ENCODE results near the gene ZHX3.

The ZHX3 gene

DNA sequence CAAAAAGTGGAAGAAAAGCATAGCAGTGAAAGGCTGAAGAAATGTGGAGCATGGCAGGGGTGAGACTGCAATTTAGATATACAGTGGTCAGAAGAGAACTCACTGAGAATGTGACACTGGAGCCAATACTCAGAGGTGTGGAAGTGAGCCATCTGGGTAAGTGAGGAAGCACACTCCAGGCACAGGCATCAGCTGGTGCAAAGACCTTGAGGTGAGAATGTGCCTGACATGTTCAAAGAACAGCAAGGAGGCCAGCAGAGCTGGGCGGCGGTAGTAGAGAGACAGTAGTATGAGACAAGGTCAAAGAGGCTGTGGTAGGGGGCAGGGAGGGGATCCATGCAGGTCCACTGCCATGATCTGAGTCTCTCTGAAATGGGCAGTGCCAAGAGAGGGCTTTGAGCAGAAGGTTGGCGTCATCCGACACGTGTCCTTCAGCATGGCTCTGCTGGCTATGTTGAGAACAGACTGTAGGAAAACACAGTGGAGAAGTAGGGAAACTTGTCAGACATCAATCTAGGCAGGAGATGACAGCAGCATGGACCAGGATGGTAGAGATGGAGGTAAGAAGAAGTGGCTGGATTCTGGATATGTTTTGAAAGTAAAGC, 95.8 kb downstream of the ZHX3 start:
- no peak for DNase-seq

DNA sequence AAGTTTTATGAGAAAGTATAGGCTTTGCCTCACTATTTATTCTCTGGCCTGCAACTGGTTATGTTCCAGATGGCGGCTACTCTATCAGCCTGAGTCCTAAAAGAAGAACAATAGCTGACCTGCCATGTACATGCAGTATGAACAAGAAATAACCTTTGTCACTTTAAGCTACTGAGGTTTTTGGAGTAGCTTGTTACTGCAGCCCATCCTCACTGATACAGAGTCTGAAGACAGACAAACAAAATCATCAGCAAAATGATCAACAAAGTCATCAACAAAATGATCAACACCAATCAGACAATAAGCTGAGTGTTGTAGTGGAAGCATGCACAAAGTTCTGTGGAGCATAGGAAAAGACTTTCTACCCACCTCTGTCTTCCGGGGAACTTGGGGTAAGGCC, 97.7 kb downstream of the ZHX3 start:
- DNase-seq, result no peak

GRCh38 chr20:41218466-41218865, 99.1 kb downstream of the ZHX3 start:
- no peak for DNase-seq

- DNase-seq, result no peak
These were observed 100.1 kb downstream of the ZHX3 start for GRCh38 chr20:41217422-41217821.

GRCh38 chr20:41214666-41215065, 102.9 kb downstream of the ZHX3 start:
- DNase-seq, result no peak

DNA sequence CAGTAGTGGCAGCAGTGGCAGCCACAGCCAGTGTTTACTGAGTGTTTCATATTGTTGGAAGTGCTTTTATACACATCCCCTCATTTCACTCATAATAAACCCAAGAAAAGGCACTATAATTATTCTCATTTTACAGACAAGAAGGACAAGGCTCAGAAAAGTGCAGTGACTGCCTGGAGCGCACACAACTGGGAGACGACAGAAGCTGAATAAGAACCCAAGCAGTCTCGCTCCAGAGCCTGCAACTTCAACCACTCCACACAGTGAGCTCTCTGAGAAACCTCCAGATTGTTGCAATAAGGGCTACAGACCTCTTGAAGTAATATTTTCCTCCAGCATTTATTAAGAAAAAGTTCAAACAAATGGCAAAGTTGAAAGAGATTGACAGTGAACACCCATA, 103.3 kb downstream of the ZHX3 start:
- DNase-seq, result no peak

DNA sequence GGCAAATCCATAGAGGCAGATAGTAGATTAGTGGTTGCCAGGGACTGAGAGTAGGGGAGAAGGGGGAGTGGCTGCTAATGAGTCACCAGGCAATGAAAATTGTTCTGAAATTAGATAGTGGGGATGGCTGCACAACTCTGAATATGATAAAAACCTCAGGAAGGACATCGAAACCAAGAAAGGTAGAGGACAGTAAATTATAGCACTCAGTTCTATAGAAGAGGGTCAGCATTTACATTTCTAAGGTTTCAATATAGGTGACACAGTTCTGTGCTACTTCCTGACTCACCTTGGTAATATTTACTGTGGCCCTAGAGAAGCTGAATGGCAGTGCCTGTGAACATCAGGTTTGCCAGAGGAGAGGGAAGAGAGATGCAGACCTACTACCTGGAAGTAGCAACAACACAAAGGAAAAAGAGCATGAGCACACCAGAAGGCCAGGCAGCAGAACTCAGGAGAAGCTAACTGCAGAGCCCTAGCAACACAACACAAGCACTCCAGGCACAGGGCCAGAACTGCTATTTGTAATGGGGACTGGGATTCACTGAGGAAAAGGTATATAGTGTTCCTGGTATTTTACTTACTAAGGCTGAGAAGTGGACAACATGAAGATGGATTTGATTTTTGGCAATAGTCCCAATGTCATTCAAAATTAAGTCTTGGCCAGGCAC, 104.2 kb downstream of the ZHX3 start:
- no peak for DNase-seq

DNA sequence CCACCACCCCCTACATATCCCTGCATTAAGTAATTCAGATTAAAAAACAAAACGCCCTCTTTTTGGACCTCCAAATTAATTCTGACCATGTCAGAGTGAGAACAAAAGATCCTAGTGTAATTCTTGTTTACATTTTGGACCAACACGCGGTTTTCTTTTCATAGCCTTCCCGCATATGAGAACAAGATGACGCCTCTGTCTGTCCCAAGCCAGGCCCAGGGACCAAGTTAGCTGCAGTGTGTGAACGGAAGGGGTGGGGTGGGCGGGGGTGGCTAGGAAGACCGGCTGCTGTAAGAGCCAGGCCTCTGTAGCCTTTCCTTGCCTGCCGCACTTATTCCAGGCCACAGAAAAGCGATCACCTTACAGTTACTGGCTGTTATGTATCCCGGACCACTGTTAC, 112.2 kb downstream of the ZHX3 start:
- DNase-seq, result no peak

GRCh38 chr20:41204304-41205265, 112.9 kb downstream of the ZHX3 start:
- DNase-seq, result no peak

DNA sequence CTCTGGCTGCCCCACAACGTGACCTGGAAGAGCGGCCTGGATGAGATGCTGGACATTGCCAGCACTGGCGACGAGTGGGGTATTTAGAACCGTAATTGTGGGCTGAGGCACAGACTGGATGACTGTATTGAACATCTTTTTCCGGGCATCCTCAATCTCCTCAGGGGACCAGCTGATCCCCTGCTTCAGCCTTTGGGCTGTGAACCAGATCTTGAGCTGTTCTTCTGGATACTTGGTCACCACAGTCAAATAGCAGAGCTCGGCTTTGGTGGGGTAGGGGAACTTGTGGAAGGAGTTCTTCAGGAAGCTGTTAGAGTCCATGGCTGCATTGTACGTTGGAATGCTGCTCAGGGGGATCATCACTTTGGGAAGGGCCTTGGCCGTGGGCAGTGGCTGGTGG, 113.9 kb downstream of the ZHX3 start:
- no peak for DNase-seq

GRCh38 chr20:41202426-41202825, 115.1 kb downstream of the ZHX3 start:
- DNase-seq, result no peak

DNA sequence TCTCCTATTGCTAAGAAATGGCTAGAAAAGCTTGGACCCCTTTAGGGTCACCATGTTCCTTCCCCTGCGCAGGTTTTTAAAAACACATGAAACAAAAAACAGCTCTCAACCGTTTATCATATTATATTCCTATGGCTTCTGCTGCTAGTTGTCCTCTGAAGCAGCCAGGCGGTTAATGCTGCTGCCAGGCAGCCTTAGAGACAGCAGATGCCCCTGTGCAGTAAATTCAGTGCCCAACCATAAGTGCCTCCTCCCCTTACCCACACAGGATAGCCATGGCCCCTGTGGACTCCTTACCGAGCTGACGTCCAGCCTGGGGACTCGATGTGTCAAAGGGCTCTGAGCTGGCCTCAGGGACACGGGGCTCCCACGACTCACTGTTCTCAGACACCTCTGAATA, 115.8 kb downstream of the ZHX3 start:
- DNase-seq, result no peak

DNA sequence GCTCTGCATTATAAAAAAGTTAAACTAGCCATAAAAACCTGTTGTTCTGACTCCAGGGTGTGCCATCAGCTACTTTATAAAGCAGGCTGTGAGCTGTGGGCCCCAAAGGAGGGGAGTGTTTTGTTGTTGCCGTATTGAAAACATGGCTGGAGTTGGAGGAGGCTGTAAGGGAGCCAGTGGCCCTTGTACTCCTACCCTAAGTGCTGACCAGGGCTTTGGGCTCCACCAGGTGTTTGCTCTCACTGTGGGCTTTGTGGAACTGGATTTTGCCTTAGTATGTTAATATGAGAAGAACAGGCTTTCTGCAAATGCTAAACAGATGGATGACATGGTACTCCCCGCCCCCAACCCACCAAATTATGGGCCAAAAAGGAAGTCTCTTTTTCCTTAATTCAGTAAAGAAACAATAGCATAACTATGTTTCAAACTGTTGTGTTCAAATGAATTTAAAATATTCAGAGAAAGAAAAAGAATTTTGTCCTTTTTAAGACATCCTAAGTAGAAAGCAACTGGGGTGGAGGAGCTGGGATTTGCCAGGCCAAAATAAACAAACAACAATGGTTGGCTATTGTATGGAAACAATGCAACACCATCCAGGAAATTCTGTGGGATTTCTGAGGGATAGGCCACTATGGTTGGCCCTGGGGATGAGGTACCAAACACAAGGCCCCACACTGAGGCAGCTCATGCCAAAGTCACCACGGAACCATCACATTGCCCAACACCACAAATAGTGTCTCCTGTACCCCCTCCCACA, 116.9 kb downstream of the ZHX3 start:
- no peak for DNase-seq

DNA sequence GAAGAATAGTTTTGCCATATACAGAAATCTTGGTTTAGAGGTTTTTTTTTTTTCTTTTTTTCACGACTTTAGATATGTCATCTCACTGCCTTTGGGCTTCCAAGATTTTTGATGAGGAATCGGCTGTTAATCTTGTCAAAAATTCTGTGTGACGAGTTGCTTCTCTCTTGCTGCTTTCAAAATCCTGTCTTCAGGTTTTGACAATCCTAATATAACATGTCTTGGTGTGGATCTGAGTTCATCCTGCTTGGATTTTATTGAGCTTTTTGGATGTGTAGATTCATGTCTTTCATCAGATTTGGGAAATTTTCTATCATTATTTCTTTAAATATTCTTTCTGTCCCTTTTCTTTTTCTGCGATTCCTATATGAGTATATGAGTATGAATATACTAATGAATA, 119.1 kb downstream of the ZHX3 start:
- no peak for DNase-seq

GRCh38 chr20:41196653-41197225, 120.8 kb downstream of the ZHX3 start:
- no peak for DNase-seq

DNA sequence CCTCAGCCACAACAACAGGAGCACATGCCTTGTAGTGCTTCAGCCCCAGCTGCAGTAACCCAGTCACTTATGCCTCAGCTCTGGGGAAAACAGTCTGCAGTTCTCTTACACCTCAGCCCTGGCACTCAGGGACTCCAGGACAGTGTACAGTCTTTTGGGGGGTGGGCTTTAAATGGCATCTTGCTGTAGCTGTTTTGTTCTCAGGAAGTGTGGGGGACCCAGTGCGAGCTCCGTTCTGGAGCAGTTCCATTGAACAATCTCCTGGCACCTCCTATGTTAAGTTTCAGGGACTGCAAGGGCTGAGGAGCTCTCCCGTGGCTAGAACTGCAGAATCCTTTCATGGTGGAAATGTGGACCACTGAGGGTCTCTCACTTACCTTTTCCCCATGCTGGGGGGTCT, 125.0 kb downstream of the ZHX3 start:
- DNase-seq, result no peak

GRCh38 chr20:41191562-41192500, 125.7 kb downstream of the ZHX3 start:
- DNase-seq, result no peak

GRCh38 chr20:41187668-41188067, 129.9 kb downstream of the ZHX3 start:
- DNase-seq, result no peak

GRCh38 chr20:41185013-41185757, 132.3 kb downstream of the ZHX3 start:
- no peak for DNase-seq

DNA sequence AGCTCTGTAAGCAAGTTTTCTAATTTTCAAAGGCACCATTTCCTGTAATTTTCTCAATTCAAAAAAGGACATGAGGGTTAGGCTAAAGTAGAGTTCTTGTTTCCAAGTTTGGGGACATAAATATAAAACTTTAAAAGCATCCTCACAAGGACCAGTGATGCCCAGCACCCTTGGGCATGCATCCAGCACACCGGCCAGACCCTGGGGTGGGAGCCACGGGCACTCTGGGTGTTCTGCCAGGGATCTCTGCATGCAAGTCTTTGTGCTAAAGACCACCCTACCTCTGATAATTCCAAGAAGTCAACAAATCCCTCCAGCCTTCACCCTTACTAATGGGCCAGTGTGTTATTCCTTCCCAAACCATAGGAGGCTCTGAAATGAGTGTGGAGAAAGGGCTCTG, 133.7 kb downstream of the ZHX3 start:
- no peak for DNase-seq

DNA sequence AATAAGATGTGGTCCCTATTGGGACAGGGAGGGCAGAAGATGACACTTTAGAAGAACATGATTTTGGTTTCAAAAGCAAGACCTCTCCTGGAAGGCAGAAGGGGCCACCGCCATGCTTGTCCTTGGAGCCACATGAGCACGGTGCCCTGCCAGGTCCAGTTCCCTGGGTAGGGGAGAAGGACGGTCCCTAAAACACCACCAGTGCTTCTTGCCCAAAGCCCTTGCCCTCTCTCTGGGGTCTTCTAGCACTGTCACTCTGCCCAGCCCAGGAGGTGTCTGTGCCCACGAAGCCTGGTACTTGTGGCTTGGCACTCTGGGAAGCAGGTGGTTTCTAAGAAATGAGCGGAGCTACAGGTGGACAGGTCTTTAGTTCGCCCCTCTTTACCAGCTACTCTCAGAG, 134.1 kb downstream of the ZHX3 start:
- DNase-seq, result no peak

Measured in inflammatory macrophage (primary cell).